Type B pancreatic cell (in vitro differentiated cells): ENCODE measurements around the gene MYNN. TPM values are rescaled to one million over a fixed set of nuclear protein-coding genes. Genes with fewer than 3 reads are reported as not detected.

Experiments
- DNase-seq: peaks from one replicate; pipeline ENCODE4 v3.0.0; 2021; ENCODE audit warnings: mixed read lengths; ENCODE audit not compliant: unreplicated experiment; ENCODE audit errors: extremely low spot score
- H3K27ac Mint-ChIP-seq: 2 replicates; pipeline ENCODE4 v1.8.0; 2021; ENCODE audit warnings: mild to moderate bottlenecking, mixed read lengths
- H3K27me3 Mint-ChIP-seq: 2 replicates; pipeline ENCODE4 v1.8.0; 2021; ENCODE audit warnings: mixed read lengths
- H3K36me3 Mint-ChIP-seq: 2 replicates; pipeline ENCODE4 v1.8.0; 2021; ENCODE audit warnings: mixed read lengths
- H3K4me1 Mint-ChIP-seq: one replicate; pipeline ENCODE4 v1.8.0; 2021; ENCODE audit warnings: mixed read lengths; ENCODE audit not compliant: unreplicated experiment
- H3K4me3 Mint-ChIP-seq: 2 replicates; pipeline ENCODE4 v1.8.0; 2021; ENCODE audit warnings: mild to moderate bottlenecking, mixed read lengths
- H3K9me3 Mint-ChIP-seq: 2 replicates; pipeline ENCODE4 v1.8.0; 2021; ENCODE audit warnings: mixed read lengths
- CTCF ChIP-seq: fragments of 200-600 bp; sonication (generic); conservative IDR thresholded peaks from 2 replicates; pipeline ENCODE4 v1.5.0; 2021; ENCODE audit warnings: antibody characterized with exemption, mild to moderate bottlenecking
- total RNA-seq: library from RNA; stranded (reverse); gene quantifications from 2 replicates; pipeline ENCODE4 v1.2.1, GENCODE V29; 2021; ENCODE audit warnings: low replicate concordance

Gene MYNN
- total RNA-seq, 1 donor from 2014 or later: 18.2 TPM

- H3K4me1 Mint-ChIP-seq: no peaks in the 10 kb centered on the region
- H3K4me3 Mint-ChIP-seq: no peak overlapping the region
- H3K27me3 Mint-ChIP-seq: no peaks in the 10 kb centered on the region
- H3K36me3 Mint-ChIP-seq: peaks cover 8% of the 10 kb centered on the region
- H3K27ac Mint-ChIP-seq: no peak overlapping the region
- no peak for TF ChIP-seq CTCF
- no peak for DNase-seq
- no peaks in the 10 kb centered on the region for H3K9me3 Mint-ChIP-seq
Observed at GRCh38 chr3:169792359-169792758, 19.2 kb downstream of the MYNN start.

DNA sequence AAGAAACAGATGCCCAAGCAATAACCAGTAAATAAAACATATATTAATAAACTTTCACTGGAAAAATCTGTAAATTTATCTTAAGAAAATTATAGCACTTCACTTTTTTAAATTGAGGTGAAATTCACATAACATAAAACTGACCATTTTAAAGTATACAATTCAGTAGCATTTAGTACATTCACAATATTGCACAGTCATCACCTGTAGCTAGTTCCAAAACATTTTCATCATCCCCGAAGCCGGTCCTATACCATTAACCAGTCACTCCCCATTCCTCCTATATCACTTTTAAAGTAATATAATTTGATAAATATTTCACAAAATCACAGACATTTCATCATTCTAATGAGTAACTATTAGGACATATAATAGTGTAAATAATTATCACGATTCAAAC lies 31.5 kb downstream of the MYNN start:
- H3K27me3 Mint-ChIP-seq: no peaks in the 10 kb centered on the region
- H3K4me1 Mint-ChIP-seq: peaks cover 4% of the 10 kb centered on the region
- TF ChIP-seq CTCF: no peak
- no peak overlapping the region for H3K4me3 Mint-ChIP-seq
- no peaks in the 10 kb centered on the region for H3K9me3 Mint-ChIP-seq
- DNase-seq: no peak
- H3K36me3 Mint-ChIP-seq: peaks cover 6% of the 10 kb centered on the region
- no peak overlapping the region for H3K27ac Mint-ChIP-seq

- Mint-ChIP-seq H3K27me3 (peaks cover 7% of the 10 kb centered on the region), H3K4me3 (peak overlapping the region; percentile 2), H3K4me1 (peaks cover 25% of the 10 kb centered on the region), H3K36me3 (peaks cover 3% of the 10 kb centered on the region), H3K27ac (no peak overlapping the region), H3K9me3 (no peaks in the 10 kb centered on the region)
- TF ChIP-seq CTCF: no peak
- no peak for DNase-seq
Observed at GRCh38 chr3:169809230-169809795, 36.1 kb downstream of the MYNN start.

DNA sequence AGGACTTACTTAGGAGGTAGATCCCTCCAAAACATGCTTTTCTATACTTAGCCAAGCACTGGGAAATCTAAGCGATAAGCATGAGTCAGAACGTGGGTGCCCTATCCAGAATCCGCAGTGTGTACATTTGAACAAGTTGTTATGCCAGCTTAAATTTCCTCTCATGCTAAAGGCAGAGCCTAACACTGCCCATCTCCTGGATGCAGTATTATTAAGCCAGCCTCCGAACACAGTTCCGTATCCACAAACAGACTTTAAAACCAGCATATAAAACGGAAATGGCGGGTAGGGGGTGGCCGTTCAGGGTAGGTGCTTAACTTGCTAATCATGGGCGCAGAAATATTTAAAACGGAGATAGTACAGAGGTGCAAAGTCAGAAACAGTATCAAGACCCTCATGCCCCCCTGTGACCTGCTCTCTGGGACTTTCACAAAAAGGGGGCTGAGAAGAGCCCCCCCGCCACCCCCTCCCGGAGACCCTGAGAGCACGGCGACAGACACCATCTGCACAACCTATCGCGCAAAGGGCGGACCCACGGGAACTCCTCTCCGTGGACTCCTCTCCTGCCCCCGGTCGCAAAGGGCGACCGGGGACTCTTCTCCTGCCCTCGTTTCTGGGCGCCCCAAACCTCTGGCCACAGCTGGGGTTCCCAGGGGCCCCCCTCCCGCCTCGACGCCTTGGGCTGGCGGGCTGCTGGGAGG lies 38.6 kb downstream of the MYNN start:
- H3K27ac Mint-ChIP-seq: peak overlapping the region; percentile 73
- H3K4me3 Mint-ChIP-seq: peak overlapping the region; percentile 92
- no peak for TF ChIP-seq CTCF
- peaks cover 25% of the 10 kb centered on the region for H3K4me1 Mint-ChIP-seq
- H3K9me3 Mint-ChIP-seq: peaks cover 5% of the 10 kb centered on the region
- H3K27me3 Mint-ChIP-seq: peaks cover 7% of the 10 kb centered on the region
- peaks cover 3% of the 10 kb centered on the region for H3K36me3 Mint-ChIP-seq
- DNase-seq: no peak

DNA sequence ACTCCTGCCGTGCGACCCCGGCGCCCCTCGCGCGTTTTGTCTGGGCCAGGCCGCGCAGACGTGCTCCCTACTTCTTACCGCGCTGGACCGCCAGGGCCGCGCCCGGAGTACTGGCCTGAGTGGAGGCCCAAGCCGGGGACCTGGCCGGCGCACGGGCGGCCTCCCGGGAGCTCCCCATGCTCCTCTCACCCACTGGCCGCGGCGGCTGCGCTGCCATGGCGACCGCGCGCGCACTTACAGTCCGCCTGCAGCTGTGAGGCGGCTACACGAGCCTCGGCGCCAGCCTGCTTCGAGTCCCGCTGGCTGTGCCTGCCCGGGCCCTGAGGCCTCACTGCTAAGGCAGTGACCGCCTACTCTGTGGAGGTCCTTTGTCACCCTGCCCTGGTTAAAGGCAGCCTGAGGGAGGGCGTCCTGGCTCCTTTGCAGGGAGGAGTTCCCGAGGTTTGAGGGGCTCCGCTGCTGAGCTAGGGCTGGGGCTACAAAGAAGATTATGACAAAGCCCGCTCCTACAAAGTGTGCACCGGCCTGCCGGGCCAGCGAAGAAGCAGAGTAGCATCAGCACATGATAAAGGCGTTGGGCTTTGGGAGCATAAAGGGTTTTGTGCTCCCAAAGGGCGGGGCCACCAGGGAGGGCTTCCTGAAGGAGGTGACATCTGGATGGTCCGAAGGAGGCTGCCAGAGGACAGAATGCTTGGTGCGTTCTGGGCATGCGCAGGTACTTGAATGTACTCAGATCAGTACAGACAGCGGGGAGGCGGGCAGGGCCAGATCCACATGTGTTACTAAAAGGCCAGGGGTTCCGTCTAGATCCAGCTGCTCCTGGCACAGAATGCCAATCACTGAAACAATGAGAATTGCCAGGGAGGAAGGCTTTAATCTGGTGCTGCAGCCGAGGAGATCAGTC lies 39.4 kb downstream of the MYNN start, which contains the start of the genes LRRC34 and LRRIQ4:
Gene LRRC34, minus strand, starts transcription at position 573 of the 904 bp plus-strand sequence. Its CDS starts 356 bp downstream, at position 217.
Gene LRRIQ4, plus strand, starts transcription at position 539 of the 904 bp plus-strand sequence. CDS start 9,052 bp downstream, outside the sequence.
- peak; percentile 80 for DNase-seq
- Mint-ChIP-seq H3K9me3 (peaks cover 5% of the 10 kb centered on the region), H3K27ac (peak within 1 kb of the TSS; percentile 78), H3K4me3 (peak within 1 kb of the TSS; percentile 92), H3K36me3 (peaks cover 3% of the 10 kb centered on the region), H3K4me1 (peaks cover 25% of the 10 kb centered on the region), H3K27me3 (peaks cover 7% of the 10 kb centered on the region)
- TF ChIP-seq CTCF: peak; percentile 40
